ENCODE data around the gene KLHL40. TPM values are rescaled to one million over a fixed set of nuclear protein-coding genes. Genes with fewer than 3 reads are reported as not detected.

KLHL40 gene
- total RNA-seq, 1 experiment from 2014 or later: not detected

GRCh38 chr3:42690191-42690590 is 4.9 kb downstream of the KLHL40 start:
- H3K14ac ChIP-seq (ENCODE audit: insufficient read depth, low read length): no peak overlapping the region
- peaks cover 12% of the 10 kb centered on the region for H3K27me3 Mint-ChIP-seq (ENCODE audit: low read depth)
- no peak overlapping the region for H2AFZ ChIP-seq (ENCODE audit: low read length)
- H3K56ac ChIP-seq (ENCODE audit: insufficient read length, low read depth, low read length): no peak overlapping the region
- H4K5ac ChIP-seq (ENCODE audit: insufficient read length, low read depth, low read length): no peak overlapping the region
- H2BK15ac ChIP-seq (ENCODE audit: low read depth, low read length): no peak overlapping the region
- H3K9me3 ChIP-seq (ENCODE audit: control insufficient read depth, low read depth, low read length): no peaks in the 10 kb centered on the region
- H2BK5ac ChIP-seq (ENCODE audit: insufficient read length, low read length): no peak overlapping the region
- H2BK120ac ChIP-seq (ENCODE audit: low read depth, low read length, poor library complexity, severe bottlenecking): no peak overlapping the region
- H4K8ac ChIP-seq (replicated peaks; ENCODE audit: insufficient read length, low read depth, low read length): no peak overlapping the region
- no peak for DNase-seq
- H2BK20ac ChIP-seq (ENCODE audit: low read depth, low read length, poor library complexity, severe bottlenecking): no peak overlapping the region
- H3K4me1 ChIP-seq (ENCODE audit: insufficient read depth, low read length): no peaks in the 10 kb centered on the region; the same call in 1 of the 2 replicates
- no peaks in the 10 kb centered on the region for H3K23me2 ChIP-seq (ENCODE audit: insufficient read length, low read depth, low read length, poor library complexity, severe bottlenecking)
- peaks cover 19 to 25% of the 10 kb centered on the region in 2 experiments for H3K4me1 Mint-ChIP-seq
- no CpG with 5 or more reads among the region's 7 CpGs for WGBS (ENCODE audit: extremely low coverage, insufficient read length, low lambda C conversion rate)
- no peak overlapping the region for H3K18ac ChIP-seq (ENCODE audit: insufficient read length, low read depth, low read length)
- no peak overlapping the region for H3K23ac ChIP-seq (ENCODE audit: insufficient read length, low read depth, low read length)
- H3K79me2 ChIP-seq (ENCODE audit: insufficient read depth, low read length): no peaks in the 10 kb centered on the region
- H3K9ac ChIP-seq (ENCODE audit: extremely low read depth, insufficient read length, low read length): no peak overlapping the region
- no peak overlapping the region for H3K27ac ChIP-seq (ENCODE audit: insufficient read length, low read depth, low read length)
- H4K20me1 ChIP-seq (ENCODE audit: control insufficient read depth, insufficient read depth, insufficient read length): no peaks in the 10 kb centered on the region
- H3K79me1 ChIP-seq (ENCODE audit: insufficient read depth, low read depth, low read length, poor library complexity, severe bottlenecking): no peaks in the 10 kb centered on the region
- H3K4ac ChIP-seq (ENCODE audit: low read depth, low read length): no peak overlapping the region
- TF ChIP-seq CTCF (conservative IDR thresholded peaks at IDR 0.05): no peak
- H4K91ac ChIP-seq (ENCODE audit: insufficient read length, low read depth, low read length): no peak overlapping the region
- H3K27ac Mint-ChIP-seq: no peak overlapping the region; a peak in 2 of 7 replicates
- H2BK12ac ChIP-seq (ENCODE audit: insufficient read length, low read depth, low read length): no peak overlapping the region
- H3K9me3 Mint-ChIP-seq: no peaks in the 10 kb centered on the region
- H3K36me3 Mint-ChIP-seq (ENCODE audit: insufficient read depth in 1 of 3, low read depth in 3 of 3): no peaks in the 10 kb centered on the region; a peak in 1 of 7 replicates
- no peak overlapping the region for H3K4me2 ChIP-seq (ENCODE audit: insufficient read depth, insufficient read length, low read length)
- no peak overlapping the region for H3T11ph ChIP-seq (ENCODE audit: low read length)
- H3K27me3 ChIP-seq (ENCODE audit: insufficient read depth, low read length): no peaks in the 10 kb centered on the region; the same call in 1 of the 2 replicates
- H2AK5ac ChIP-seq (ENCODE audit: insufficient read length, low read length): no peak overlapping the region
- H3K4me3 Mint-ChIP-seq: no peak overlapping the region; a peak in 1 of 5 replicates

All from H9 (cell line).